C1 segment of cervical spinal cord (tissue), 14 donors: Measurements from ENCODE around the gene AUH.

Experiments used
- DNase-seq, 14 donors: peaks; one replicate each; lab custom pipeline; 2025; lab: John Stamatoyannopoulos, UW

The AUH gene

GRCh38 chr9:91295357-91295756 lies 66.4 kb downstream of the AUH start:
- DNase-seq = no peak

- no peak for DNase-seq
These were observed 69.9 kb downstream of the AUH start for GRCh38 chr9:91291866-91292265.

DNA sequence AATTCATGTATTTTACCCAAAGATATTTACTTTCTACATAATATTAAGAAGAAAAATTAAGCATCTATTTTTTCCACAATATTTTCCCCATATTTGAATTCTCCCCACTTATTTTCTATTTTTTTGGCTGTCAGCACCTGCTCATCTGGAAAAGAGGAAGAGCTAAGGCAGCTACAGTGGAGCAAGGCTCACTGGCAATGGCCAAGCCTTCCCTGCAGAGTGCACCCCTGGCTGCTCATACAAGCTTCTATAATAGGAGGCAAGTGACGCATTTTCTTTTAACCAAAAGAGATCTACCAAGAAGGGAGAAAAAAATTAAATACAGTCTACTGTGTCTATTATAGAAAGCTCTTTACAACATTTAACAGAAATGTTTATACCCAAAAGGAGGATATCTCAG lies 72.5 kb downstream of the AUH start:
- DNase-seq = no peak

- DNase-seq = no peak
These were observed 75.9 kb downstream of the AUH start for GRCh38 chr9:91285729-91286353.

GRCh38 chr9:91282292-91282691 lies 79.4 kb downstream of the AUH start:
- no peak for DNase-seq

DNA sequence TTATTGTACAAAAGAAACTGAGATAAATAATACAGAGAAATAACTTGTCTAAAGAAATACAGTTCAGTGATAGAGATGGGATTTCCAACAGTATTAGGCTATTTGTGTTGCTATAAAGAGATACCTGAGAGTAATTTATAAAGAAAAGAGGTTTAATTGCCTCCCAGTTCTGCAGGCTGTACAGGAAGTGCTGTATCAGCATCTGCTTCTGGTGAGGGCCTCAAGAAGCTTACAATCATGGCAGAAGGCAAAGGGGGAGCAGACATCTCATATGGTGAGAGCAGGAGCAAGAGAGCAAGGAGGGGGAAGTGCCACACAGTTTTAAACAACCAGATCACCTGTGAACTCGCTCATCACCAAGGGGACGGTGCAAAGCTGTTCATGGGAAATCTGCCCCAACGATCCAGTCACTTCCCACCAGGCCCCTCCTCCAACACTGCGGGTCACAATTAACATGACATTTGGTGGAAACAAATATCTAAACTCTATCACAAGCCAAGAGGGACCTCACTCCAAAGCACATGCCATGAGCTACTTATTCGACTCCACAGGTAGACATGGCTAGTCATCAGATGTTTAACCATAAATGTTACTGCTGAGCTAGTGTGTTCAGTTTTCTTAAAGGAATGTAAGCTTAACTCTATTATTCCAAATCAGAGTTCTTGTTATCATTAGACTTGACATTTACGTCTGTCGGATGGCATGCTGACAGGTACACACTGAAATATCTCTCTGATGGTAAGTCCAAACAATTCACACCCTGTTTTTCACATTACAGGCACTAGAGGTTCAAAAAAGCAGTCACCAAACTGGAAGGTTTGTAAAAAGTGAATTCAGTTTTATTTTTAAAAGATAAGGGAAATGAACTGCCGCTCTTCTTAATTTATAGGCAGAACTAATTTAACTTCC lies 82.2 kb downstream of the AUH start:
- no peak for DNase-seq

DNA sequence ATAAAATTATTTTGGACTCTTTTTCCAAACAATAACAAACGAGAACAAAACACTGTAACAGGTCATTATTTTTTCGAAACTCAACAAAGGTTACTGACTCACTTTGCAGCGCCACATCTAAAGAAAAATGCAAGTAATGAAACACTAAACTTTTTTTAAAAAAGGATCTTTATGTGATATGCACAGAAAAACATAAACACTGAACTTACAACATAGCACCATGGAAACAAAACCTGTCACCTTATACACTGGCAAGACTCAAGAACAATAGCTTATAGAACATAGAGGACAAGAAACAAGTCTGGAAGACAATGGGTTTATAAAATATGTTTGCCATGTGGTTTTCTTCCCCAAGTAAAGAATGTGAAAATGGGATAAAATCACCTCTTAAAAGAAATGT lies 85.2 kb downstream of the AUH start:
- no peak for DNase-seq

GRCh38 chr9:91275655-91276054 lies 86.1 kb downstream of the AUH start:
- no peak for DNase-seq

- no peak for DNase-seq
These were observed 86.7 kb downstream of the AUH start for GRCh38 chr9:91274949-91275492.

- no peak for DNase-seq
These were observed 87.7 kb downstream of the AUH start for GRCh38 chr9:91273853-91274552.

DNA sequence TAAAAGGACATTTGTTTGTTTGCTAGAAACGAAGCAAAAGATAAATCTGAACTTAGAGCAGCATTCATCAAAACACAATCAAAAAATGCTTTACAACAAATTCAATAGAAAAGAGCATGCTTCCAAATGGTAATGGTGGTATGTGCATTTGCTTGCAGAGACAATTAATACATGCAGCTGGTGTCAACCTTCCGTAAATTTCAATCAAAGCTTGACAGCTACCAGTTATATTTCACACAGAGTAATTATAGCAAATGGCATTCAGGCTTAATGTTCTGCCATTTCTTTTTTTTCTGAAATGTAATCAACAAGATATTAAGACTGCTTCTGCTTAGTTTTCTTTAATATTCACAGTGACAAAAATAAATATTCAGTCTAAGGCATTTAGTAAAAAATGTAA lies 90.6 kb downstream of the AUH start:
- no peak for DNase-seq

DNA sequence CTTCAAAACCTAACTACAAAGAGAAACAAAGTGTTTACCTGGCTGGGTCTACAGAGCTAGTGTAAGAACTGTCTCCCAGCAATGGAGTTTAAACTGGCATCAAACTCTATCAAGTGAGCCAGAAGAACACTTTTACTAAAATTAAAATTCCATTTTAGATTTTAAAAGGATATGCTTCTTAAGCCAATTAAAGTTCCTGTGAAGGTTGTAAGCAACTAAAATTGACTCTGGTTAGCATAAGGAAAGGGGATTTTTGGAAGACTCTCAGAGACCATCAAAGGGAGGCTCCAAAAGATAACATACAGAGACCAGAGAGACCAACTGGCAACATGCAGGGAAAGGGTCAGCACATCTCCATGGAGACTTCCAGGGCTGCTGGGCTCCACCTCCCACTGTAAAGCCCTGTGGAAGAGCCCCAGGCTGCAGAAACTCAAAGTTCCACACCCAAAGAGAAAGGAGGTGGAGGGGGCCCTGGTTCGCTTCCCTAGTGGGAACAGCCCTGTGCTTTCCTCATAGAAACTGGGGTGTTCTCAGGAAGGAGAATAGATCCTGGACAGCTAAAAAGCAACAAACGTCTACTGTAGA lies 91.7 kb downstream of the AUH start:
- no peak for DNase-seq

DNA sequence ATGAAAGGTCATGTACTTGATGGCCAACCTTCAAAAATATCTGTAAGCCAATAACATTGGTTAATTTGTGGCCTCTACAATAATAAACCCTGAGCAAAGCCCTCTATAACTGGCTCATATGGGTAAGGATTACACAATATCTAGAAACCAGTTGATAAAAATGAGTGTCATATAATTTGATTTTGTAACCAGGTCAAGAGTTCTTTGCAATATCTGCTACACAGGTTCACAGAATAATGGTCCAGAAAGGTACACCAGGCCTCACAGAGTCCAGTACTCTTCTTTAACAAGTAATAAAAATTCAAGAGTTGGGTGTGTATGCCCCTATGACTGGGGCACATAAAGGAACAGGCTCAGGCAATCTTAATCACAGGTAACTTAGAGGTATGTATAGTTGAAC lies 95.3 kb downstream of the AUH start:
- DNase-seq = no peak

DNA sequence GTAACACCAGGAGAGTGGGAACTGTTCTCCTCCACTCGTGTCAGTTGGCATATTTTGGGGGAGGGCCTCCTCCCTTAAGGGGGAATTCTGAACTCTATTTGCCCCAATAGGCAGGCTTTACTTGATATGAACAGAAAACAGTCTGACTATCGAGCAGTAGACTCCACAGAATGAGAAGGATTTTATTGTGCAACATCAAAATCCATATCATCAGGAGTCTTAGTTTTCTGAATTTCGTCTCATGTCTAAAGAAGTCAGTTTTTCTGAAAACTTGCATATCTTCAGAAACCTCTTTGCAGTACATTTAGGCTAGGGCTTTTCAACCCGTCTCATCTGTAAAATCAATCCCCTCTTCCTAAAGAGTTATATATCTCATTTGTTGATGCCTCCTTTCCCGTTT lies 96.2 kb downstream of the AUH start:
- DNase-seq = no peak

DNA sequence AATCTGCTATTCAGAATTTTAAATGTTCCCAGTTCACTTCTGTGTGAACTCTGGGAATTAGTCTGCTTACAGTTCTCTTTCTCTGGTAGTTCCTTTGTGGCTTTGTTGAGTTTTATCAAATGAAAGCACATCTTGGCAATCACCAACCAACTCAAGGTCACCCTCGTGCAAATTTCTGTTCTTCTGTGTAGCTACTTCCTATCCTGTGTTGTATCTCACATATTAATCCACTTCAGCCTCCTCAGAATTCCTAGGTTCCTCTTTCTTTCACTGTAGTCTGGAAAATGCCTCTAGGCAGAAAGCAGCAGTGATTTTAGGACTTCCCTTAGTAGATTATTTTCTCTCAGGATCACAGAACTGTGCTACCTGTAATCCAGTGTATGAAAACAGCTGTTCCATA lies 100.3 kb downstream of the AUH start:
- no peak for DNase-seq

GRCh38 chr9:91259162-91259561 lies 102.6 kb downstream of the AUH start:
- no peak for DNase-seq

- no peak for DNase-seq
These were observed 103.3 kb downstream of the AUH start for GRCh38 chr9:91258451-91258850.

GRCh38 chr9:91256235-91256634 lies 105.5 kb downstream of the AUH start:
- DNase-seq = no peak

- DNase-seq = no peak
These were observed 106.4 kb downstream of the AUH start for GRCh38 chr9:91255327-91255726.

GRCh38 chr9:91253488-91253887 lies 108.2 kb downstream of the AUH start:
- DNase-seq = no peak

DNA sequence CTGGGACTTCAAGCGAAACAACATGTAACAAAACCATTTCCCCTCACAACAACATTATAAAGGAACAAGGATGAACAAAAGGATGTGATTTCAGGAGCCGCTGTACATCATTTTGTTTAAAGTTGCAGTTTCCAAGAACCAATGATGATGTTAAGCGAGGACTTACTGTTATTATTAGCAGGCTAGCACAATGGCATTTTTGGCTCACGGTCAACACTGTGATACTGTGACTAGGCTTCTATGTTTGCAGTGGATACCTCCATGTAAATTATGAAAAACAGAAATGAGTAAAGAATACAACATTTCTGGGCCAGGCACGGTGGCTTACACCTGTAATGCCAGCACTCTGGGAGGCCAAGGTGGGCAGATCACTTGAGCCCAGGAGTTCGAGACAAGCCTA lies 113.0 kb downstream of the AUH start:
- DNase-seq = no peak

DNA sequence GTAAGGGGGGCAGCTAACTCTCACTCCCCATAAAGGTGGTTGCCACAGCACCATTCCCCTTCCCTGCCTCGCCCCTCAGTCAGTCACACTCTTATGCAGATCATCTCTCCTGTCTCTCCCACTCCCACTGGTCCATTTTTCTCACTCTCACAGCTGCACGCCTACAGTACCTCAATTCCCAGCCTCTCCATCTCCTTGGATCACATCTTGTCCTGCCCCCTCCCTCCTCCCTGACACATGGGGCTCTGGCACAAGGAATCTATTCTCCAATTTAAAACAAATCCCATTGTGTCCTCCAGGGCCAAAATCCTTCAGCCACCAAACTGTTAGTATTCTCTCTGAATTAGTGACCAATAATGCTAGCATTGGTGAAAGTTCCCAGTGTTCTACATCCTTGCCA lies 114.4 kb downstream of the AUH start:
- DNase-seq = no peak
